Ectodermal cell (in vitro differentiated cells): Measurements from ENCODE around the gene ZNF644.
A peak's percentile ranks its signal among the peaks of the same experiment; 100 is the strongest.

Experiments used
- H3K27ac ChIP-seq: 2 replicates; pipeline ENCODE4 v1.7.0; 2013; ENCODE audit warnings: mild to moderate bottlenecking, low read depth, low read length; ENCODE audit not compliant: insufficient read depth, poor library complexity, severe bottlenecking
- H3K27me3 ChIP-seq: 2 replicates; pipeline ENCODE4 v1.7.0; 2013; ENCODE audit warnings: mild to moderate bottlenecking, low read length; ENCODE audit not compliant: insufficient read depth, control insufficient read depth, poor library complexity, severe bottlenecking
- H3K36me3 ChIP-seq: one replicate; pipeline ENCODE4 v1.7.0; 2013; ENCODE audit warnings: low read length; ENCODE audit not compliant: control insufficient read depth, insufficient read depth
- H3K4me1 ChIP-seq: one replicate; pipeline ENCODE4 v1.7.0; 2013; ENCODE audit warnings: low read length; ENCODE audit not compliant: control insufficient read depth, insufficient read depth
- H3K4me3 ChIP-seq: 2 replicates; pipeline ENCODE4 v1.7.0; 2013; ENCODE audit warnings: low read depth, low read length, control low read depth; ENCODE audit not compliant: insufficient read depth
- H3K9me3 ChIP-seq: 2 replicates; pipeline ENCODE4 v1.7.0; 2013; ENCODE audit warnings: mild to moderate bottlenecking, low read length, moderate library complexity; ENCODE audit not compliant: control insufficient read depth
- WGBS, 2 experiments: methylation state at CpG; one replicate each; pipeline ENCODE4 v1.1.7; 2013; ENCODE audit warnings: missing lambda C conversion rate in 2 of 2; 5-methylcytosine and 5-hydroxymethylcytosine counted together

The ZNF644 gene

GRCh38 chr1:90963651-90964050 lies 58.2 kb downstream of the ZNF644 start:
- H3K4me1 ChIP-seq = no peaks in the 10 kb centered on the region
- WGBS, 2 experiments = 100% methylated on average over 1 of the region's 1 CpG
- H3K27ac ChIP-seq = no peak overlapping the region
- peaks cover 2% of the 10 kb centered on the region for H3K9me3 ChIP-seq
- H3K36me3 ChIP-seq = peaks cover 3% of the 10 kb centered on the region
- no peak overlapping the region for H3K4me3 ChIP-seq
- H3K27me3 ChIP-seq = no peaks in the 10 kb centered on the region

GRCh38 chr1:90963236-90963635 lies 58.6 kb downstream of the ZNF644 start:
- Histone ChIP-seq H3K4me3 (no peak overlapping the region), H3K4me1 (no peaks in the 10 kb centered on the region), H3K27me3 (no peaks in the 10 kb centered on the region), H3K9me3 (peaks cover 2% of the 10 kb centered on the region), H3K36me3 (peaks cover 3% of the 10 kb centered on the region), H3K27ac (no peak overlapping the region)
- 100% methylated on average over 1 to 2 of the region's 2 CpGs for WGBS, 2 experiments

- Histone ChIP-seq H3K4me1 (no peaks in the 10 kb centered on the region), H3K27me3 (no peaks in the 10 kb centered on the region), H3K36me3 (peaks cover 15% of the 10 kb centered on the region), H3K9me3 (peaks cover 4% of the 10 kb centered on the region), H3K27ac (no peak overlapping the region), H3K4me3 (no peak overlapping the region)
- 95 to 97% methylated on average over 4 of the region's 5 CpGs for WGBS, 2 experiments
Measured at GRCh38 chr1:90959352-90960206, 62.3 kb downstream of the ZNF644 start.

GRCh38 chr1:90957497-90957896 lies 64.3 kb downstream of the ZNF644 start:
- Histone ChIP-seq H3K4me3 (no peak overlapping the region), H3K4me1 (no peaks in the 10 kb centered on the region), H3K27me3 (no peaks in the 10 kb centered on the region), H3K36me3 (peaks cover 20% of the 10 kb centered on the region), H3K9me3 (peaks cover 4% of the 10 kb centered on the region), H3K27ac (no peak overlapping the region)

- no peak overlapping the region for H3K27ac ChIP-seq
- WGBS, 2 experiments = 95 to 100% methylated on average over 1 of the region's 1 CpG
- peaks cover 4% of the 10 kb centered on the region for H3K9me3 ChIP-seq
- no peaks in the 10 kb centered on the region for H3K27me3 ChIP-seq
- H3K4me3 ChIP-seq = no peak overlapping the region
- H3K4me1 ChIP-seq = no peaks in the 10 kb centered on the region
- peaks cover 20% of the 10 kb centered on the region for H3K36me3 ChIP-seq
Measured at GRCh38 chr1:90955769-90956168, 66.1 kb downstream of the ZNF644 start.

- Histone ChIP-seq H3K27me3 (no peaks in the 10 kb centered on the region), H3K27ac (no peak overlapping the region), H3K4me3 (no peak overlapping the region), H3K4me1 (no peaks in the 10 kb centered on the region), H3K9me3 (peaks cover 2% of the 10 kb centered on the region), H3K36me3 (peaks cover 17% of the 10 kb centered on the region)
- 94 to 99% methylated on average over 3 of the region's 3 CpGs for WGBS, 2 experiments
Measured at GRCh38 chr1:90952906-90953305, 68.9 kb downstream of the ZNF644 start.

GRCh38 chr1:90951009-90951408 lies 70.8 kb downstream of the ZNF644 start:
- no peaks in the 10 kb centered on the region for H3K27me3 ChIP-seq
- peaks cover 2% of the 10 kb centered on the region for H3K9me3 ChIP-seq
- H3K36me3 ChIP-seq = peaks cover 17% of the 10 kb centered on the region
- no peak overlapping the region for H3K4me3 ChIP-seq
- H3K27ac ChIP-seq = peak overlapping the region; percentile 8
- no peaks in the 10 kb centered on the region for H3K4me1 ChIP-seq
- WGBS, 2 experiments = 81 to 89% methylated on average over 1 to 2 of the region's 2 CpGs

GRCh38 chr1:90948301-90948700 lies 73.5 kb downstream of the ZNF644 start:
- Histone ChIP-seq H3K9me3 (no peaks in the 10 kb centered on the region), H3K4me3 (no peak overlapping the region), H3K4me1 (no peaks in the 10 kb centered on the region), H3K27me3 (no peaks in the 10 kb centered on the region), H3K27ac (no peak overlapping the region), H3K36me3 (peaks cover 5% of the 10 kb centered on the region)
- WGBS, 2 experiments = 97% methylated on average over 7 of the region's 7 CpGs

GRCh38 chr1:90946630-90947029 lies 75.2 kb downstream of the ZNF644 start:
- 100% methylated on average over 1 of the region's 1 CpG; no CpG with 5 or more reads in 1 of the 2 experiments for WGBS, 2 experiments
- no peak overlapping the region for H3K27ac ChIP-seq
- H3K36me3 ChIP-seq = no peaks in the 10 kb centered on the region
- H3K4me3 ChIP-seq = no peak overlapping the region
- H3K4me1 ChIP-seq = no peaks in the 10 kb centered on the region
- no peaks in the 10 kb centered on the region for H3K27me3 ChIP-seq
- no peaks in the 10 kb centered on the region for H3K9me3 ChIP-seq

GRCh38 chr1:90945287-90945686 lies 76.5 kb downstream of the ZNF644 start:
- H3K27me3 ChIP-seq = no peaks in the 10 kb centered on the region

More at GRCh38 chr1:90945287-90945686, 76.5 kb downstream of the ZNF644 start:
- H3K36me3 ChIP-seq = peaks cover 8% of the 10 kb centered on the region
- H3K9me3 ChIP-seq = no peaks in the 10 kb centered on the region
- H3K4me3 ChIP-seq = no peak overlapping the region
- no peaks in the 10 kb centered on the region for H3K4me1 ChIP-seq
- H3K27ac ChIP-seq = no peak overlapping the region
